CD14-positive monocyte (primary cell): ENCODE results near the gene SLPI. TPM values are rescaled to one million over a fixed set of nuclear protein-coding genes. Genes with fewer than 3 reads are reported as not detected.

Experiments
- DNase-seq, 3 donors: peaks; one replicate each; pipeline ENCODE4 v3.0.0-alpha.2; 2011 to 2022
- H2AFZ ChIP-seq: 2 replicates; pipeline ENCODE4 v1.6.0; 2012; ENCODE audit warnings: mild to moderate bottlenecking, low read depth, low read length, inconsistent platforms; ENCODE audit not compliant: insufficient read depth, poor library complexity, severe bottlenecking
- H3K27ac ChIP-seq, 2 donors: 1 replicate in 1 of 2; 2 replicates in 1 of 2; pipeline ENCODE4 v1.5.1; 2012 to 2013; ENCODE audit warnings: low read length in 2 of 2, control low read depth in 1 of 2, inconsistent platforms in 1 of 2, low read depth in 1 of 2, mild to moderate bottlenecking in 1 of 2
- H3K27me3 ChIP-seq, 2 donors: one replicate each; pipeline versions ENCODE4 v1.6.0 to v1.6.1; 2011 to 2013; ENCODE audit warnings: low read length in 2 of 2; ENCODE audit not compliant: control insufficient read depth in 2 of 2, insufficient read depth in 2 of 2
- H3K36me3 ChIP-seq, 2 donors: replicated peaks in 1 of 2; 1 replicate in 1 of 2; 2 replicates in 1 of 2; pipeline versions ENCODE4 v1.5.1 to v1.6.1; 2012 to 2013; ENCODE audit warnings: low read length in 2 of 2, control low read depth in 1 of 2, inconsistent platforms in 1 of 2, mild to moderate bottlenecking in 1 of 2; ENCODE audit not compliant: insufficient read depth in 2 of 2, control insufficient read depth in 1 of 2
- H3K4me1 ChIP-seq, 2 donors: 1 replicate in 1 of 2; 2 replicates in 1 of 2; pipeline versions ENCODE4 v1.5.1 to v1.6.1; 2012 to 2013; ENCODE audit warnings: low read length in 2 of 2, control low read depth in 1 of 2, inconsistent platforms in 1 of 2, mild to moderate bottlenecking in 1 of 2, moderate library complexity in 1 of 2; ENCODE audit not compliant: insufficient read depth in 2 of 2, control insufficient read depth in 1 of 2
- H3K4me2 ChIP-seq: replicated peaks from 2 replicates; pipeline ENCODE3; 2012; ENCODE audit warnings: low read length, moderate library complexity, mild to moderate bottlenecking; ENCODE audit not compliant: poor library complexity, severe bottlenecking; ENCODE audit errors: extremely low read depth
- H3K4me3 ChIP-seq, 3 experiments: fragments of 200-600 bp in 1 of 3; sonication (generic) in 1 of 3; replicated peaks in 1 of 3; 1 replicate in 2 of 3; 2 replicates in 1 of 3; pipeline ENCODE4 v1.5.1; 2011 to 2013; ENCODE audit warnings: low read length in 3 of 3, mild to moderate bottlenecking in 3 of 3, control low read depth in 2 of 3, low read depth in 2 of 3, inconsistent platforms in 1 of 3, moderate library complexity in 1 of 3
- H3K79me2 ChIP-seq: 2 replicates; pipeline ENCODE4 v1.6.0; 2012; ENCODE audit warnings: mild to moderate bottlenecking, control low read depth, inconsistent platforms, low read length, moderate library complexity; ENCODE audit not compliant: insufficient read depth
- H3K9ac ChIP-seq: 2 replicates; pipeline ENCODE4 v1.6.0; 2017; ENCODE audit warnings: low read length, mild to moderate bottlenecking; ENCODE audit not compliant: insufficient read depth, poor library complexity, severe bottlenecking
- H3K9me3 ChIP-seq, 2 donors: replicated peaks in 1 of 2; 1 replicate in 1 of 2; 2 replicates in 1 of 2; pipeline versions ENCODE4 v1.5.1 to v1.6.1; 2012 to 2013; ENCODE audit warnings: low read length in 2 of 2, control low read depth in 1 of 2; ENCODE audit not compliant: control insufficient read depth in 1 of 2, insufficient read depth in 1 of 2
- H4K20me1 ChIP-seq: 2 replicates; pipeline ENCODE4 v1.6.0; 2012; ENCODE audit warnings: mild to moderate bottlenecking, low read length, control low read depth, moderate library complexity; ENCODE audit not compliant: insufficient read depth
- H3K27ac Mint-ChIP-seq, 7 donors: one replicate each; pipeline ENCODE4 v1.8.0; 2020; ENCODE audit warnings: mild to moderate bottlenecking in 7 of 7, mixed read lengths in 7 of 7, moderate library complexity in 6 of 7, inconsistent platforms in 2 of 7
- H3K27me3 Mint-ChIP-seq, 3 donors: one replicate each; pipeline ENCODE4 v1.8.0; 2021 to 2022; ENCODE audit warnings: low read depth in 3 of 3, mild to moderate bottlenecking in 3 of 3, mixed read lengths in 3 of 3, moderate library complexity in 3 of 3, inconsistent platforms in 1 of 3
- H3K36me3 Mint-ChIP-seq, 2 donors: one replicate each; pipeline ENCODE4 v1.8.0; 2020; ENCODE audit warnings: mixed read lengths in 2 of 2, inconsistent platforms in 1 of 2, mild to moderate bottlenecking in 1 of 2
- H3K4me1 Mint-ChIP-seq: one replicate; pipeline ENCODE4 v1.8.0; 2020; ENCODE audit warnings: mild to moderate bottlenecking, mixed read lengths
- H3K4me3 Mint-ChIP-seq, 2 donors: one replicate each; pipeline ENCODE4 v1.8.0; 2020; ENCODE audit warnings: mild to moderate bottlenecking in 2 of 2, mixed read lengths in 2 of 2, moderate library complexity in 1 of 2
- H3K9me3 Mint-ChIP-seq, 7 donors: one replicate each; pipeline ENCODE4 v1.8.0; 2020 to 2022; ENCODE audit warnings: mixed read lengths in 7 of 7, mild to moderate bottlenecking in 6 of 7, moderate library complexity in 6 of 7, inconsistent platforms in 2 of 7
- CTCF ChIP-seq: fragments of 200-600 bp; IDR thresholded peaks from one replicate; pipeline ENCODE4 v1.8.0; 2022; ENCODE audit warnings: antibody characterized with exemption, mild to moderate bottlenecking
- WGBS: methylation state at CpG from one replicate; pipeline ENCODE4 v1.1.5; 2013; ENCODE audit warnings: missing lambda C conversion rate; ENCODE audit not compliant: insufficient coverage; 5-methylcytosine and 5-hydroxymethylcytosine counted together
- intact Hi-C, 2 donors: fragments of 100-400 bp; cut with micrococcal nuclease; formaldehyde crosslinking; loops; one replicate each; pipeline versions ENCODE4 v1.15.0 to v1.15.1; 2023
- polyA plus RNA-seq, 3 donors: library from polyadenylated mRNA; depleted of rRNA in 1 of 3; unstranded in 2 of 3; stranded (reverse) in 1 of 3; fragments of 300-500 nt in 2 of 3; fragments of >200 nt in 1 of 3; fragmentation: Illumina TruSeq in 2 of 3; gene quantifications; 1 replicate in 2 of 3; 2 replicates in 1 of 3; pipeline ENCODE4 v1.2.3, GENCODE V29; 2012 to 2021

Gene SLPI
- polyA plus RNA-seq, 3 donors: 0.47 to 1.2 (median 0.71) TPM

- H3K27ac Mint-ChIP-seq: no peak overlapping the region
- H3K4me1 ChIP-seq: no peaks in the 10 kb centered on the region
- no peaks in the 10 kb centered on the region for H3K9me3 ChIP-seq
- no peaks in the 10 kb centered on the region for H3K36me3 Mint-ChIP-seq
- H3K4me2 ChIP-seq: no peak overlapping the region
- intact Hi-C loops: no loop called here
- H2AFZ ChIP-seq: no peak overlapping the region
- no peak for DNase-seq
- TF ChIP-seq CTCF: no peak
- no peak overlapping the region for H3K4me3 ChIP-seq
- no CpG with 5 or more reads among the region's 3 CpGs for WGBS
- H3K9ac ChIP-seq: no peak overlapping the region
- peaks cover 4 to 13% of the 10 kb centered on the region in 2 donors for H3K27me3 ChIP-seq
- no peak overlapping the region for H3K27ac ChIP-seq
- H3K36me3 ChIP-seq: no peaks in the 10 kb centered on the region
- H3K4me1 Mint-ChIP-seq: no peaks in the 10 kb centered on the region
- H4K20me1 ChIP-seq: no peaks in the 10 kb centered on the region
- peaks cover 0 to 1% (median 0%) of the 10 kb centered on the region in 7 donors for H3K9me3 Mint-ChIP-seq
- no peaks in the 10 kb centered on the region for H3K79me2 ChIP-seq
- H3K4me3 Mint-ChIP-seq: no peak overlapping the region
- H3K27me3 Mint-ChIP-seq: peaks cover 3 to 18% (median 17%) of the 10 kb centered on the region in 3 donors
Measured at GRCh38 chr20:45268531-45268930, 14.2 kb upstream of the SLPI start.

GRCh38 chr20:45266977-45267376 is 12.6 kb upstream of the SLPI start:
- Mint-ChIP-seq H3K4me3 (no peak overlapping the region), H3K27ac (no peak overlapping the region)

More at GRCh38 chr20:45266977-45267376, 12.6 kb upstream of the SLPI start:
- Mint-ChIP-seq H3K27me3 (peaks cover 1 to 12% (median 6%) of the 10 kb centered on the region in 3 donors), H3K9me3 (no peaks in the 10 kb centered on the region), H3K4me1 (no peaks in the 10 kb centered on the region), H3K36me3 (no peaks in the 10 kb centered on the region)
- H3K9me3 ChIP-seq: no peaks in the 10 kb centered on the region
- H3K4me1 ChIP-seq: no peaks in the 10 kb centered on the region
- DNase-seq: no peak
- H3K79me2 ChIP-seq: no peaks in the 10 kb centered on the region
- peaks cover 4 to 9% of the 10 kb centered on the region in 2 donors for H3K27me3 ChIP-seq
- H4K20me1 ChIP-seq: no peaks in the 10 kb centered on the region
- H3K9ac ChIP-seq: no peak overlapping the region
- intact Hi-C loops: no loop called here
- H3K4me3 ChIP-seq: no peak overlapping the region
- no peak overlapping the region for H3K27ac ChIP-seq
- H2AFZ ChIP-seq: no peak overlapping the region
- H3K36me3 ChIP-seq: no peaks in the 10 kb centered on the region
- H3K4me2 ChIP-seq: no peak overlapping the region
- TF ChIP-seq CTCF: no peak
